Chondrocyte (in vitro differentiated cells): ENCODE measurements around the gene GOLGA1. TPM values are rescaled to one million over a fixed set of nuclear protein-coding genes. Genes with fewer than 3 reads are reported as not detected.
A peak's percentile ranks its signal among the peaks of the same experiment; 100 is the strongest.
"Not testable (repeated sequence)": the region's sequence is repeated elsewhere in the genome, so short reads cannot be mapped to it uniquely, and the experiment has no call there.

Experiments used
- DNase-seq: peaks from one replicate; pipeline ENCODE4 v3.0.0; 2021; ENCODE audit warnings: mixed read lengths, low spot score
- H3K27ac Mint-ChIP-seq: one replicate; pipeline ENCODE4 v1.8.0; 2021; ENCODE audit warnings: mild to moderate bottlenecking, moderate library complexity, mixed read lengths; ENCODE audit not compliant: unreplicated experiment
- H3K27me3 Mint-ChIP-seq: 2 replicates; pipeline ENCODE4 v1.8.0; 2021; ENCODE audit warnings: low read depth, mixed read lengths
- H3K36me3 Mint-ChIP-seq: 2 replicates; pipeline ENCODE4 v1.8.0; 2021; ENCODE audit warnings: low read depth, mixed read lengths
- H3K4me1 Mint-ChIP-seq: 2 replicates; pipeline ENCODE4 v1.8.0; 2021; ENCODE audit warnings: low read depth, mild to moderate bottlenecking, mixed read lengths
- H3K4me3 Mint-ChIP-seq: one replicate; pipeline ENCODE4 v1.8.0; 2021; ENCODE audit warnings: mild to moderate bottlenecking, moderate library complexity, mixed read lengths; ENCODE audit not compliant: unreplicated experiment
- H3K9me3 Mint-ChIP-seq: 2 replicates; pipeline ENCODE4 v1.8.0; 2021; ENCODE audit warnings: low read depth, mixed read lengths
- CTCF ChIP-seq: fragments of 200-600 bp; sonication (generic); IDR thresholded peaks from 2 replicates; pipeline ENCODE4 v1.5.0; 2021; ENCODE audit warnings: antibody characterized with exemption, mild to moderate bottlenecking, moderate library complexity
- total RNA-seq: library from RNA; stranded (reverse); gene quantifications from 3 replicates; pipeline ENCODE4 v1.2.1, GENCODE V29; 2021

GOLGA1 gene
- total RNA-seq, 1 donor from 2014 or later: 25.0 TPM

- H3K9me3 Mint-ChIP-seq: no peaks in the 10 kb centered on the region
- no peak overlapping the region for H3K27ac Mint-ChIP-seq
- H3K4me3 Mint-ChIP-seq: no peak overlapping the region
- no peaks in the 10 kb centered on the region for H3K27me3 Mint-ChIP-seq
- no peaks in the 10 kb centered on the region for H3K36me3 Mint-ChIP-seq
- no peak for TF ChIP-seq CTCF
- H3K4me1 Mint-ChIP-seq: peaks cover 3% of the 10 kb centered on the region
- DNase-seq: no peak
These were observed 23.2 kb upstream of the GOLGA1 start for GRCh38 chr9:124964056-124964455.

- H3K36me3 Mint-ChIP-seq: no peaks in the 10 kb centered on the region
- no peak for DNase-seq
- peak overlapping the region; percentile 57 for H3K27ac Mint-ChIP-seq
- no peak overlapping the region for H3K4me3 Mint-ChIP-seq
- no peak for TF ChIP-seq CTCF
- no peaks in the 10 kb centered on the region for H3K4me1 Mint-ChIP-seq
- H3K27me3 Mint-ChIP-seq: no peaks in the 10 kb centered on the region
- H3K9me3 Mint-ChIP-seq: no peaks in the 10 kb centered on the region
These were observed 19.5 kb upstream of the GOLGA1 start for GRCh38 chr9:124960409-124960752.

GRCh38 chr9:124959671-124960408, 19.0 kb upstream of the GOLGA1 start:
- H3K36me3 Mint-ChIP-seq, H3K27me3 Mint-ChIP-seq, H3K4me3 Mint-ChIP-seq, DNase-seq, H3K9me3 Mint-ChIP-seq, H3K4me1 Mint-ChIP-seq: not testable (repeated sequence)
- H3K27ac Mint-ChIP-seq: peak overlapping the region; percentile 57

GRCh38 chr9:124954255-124954654, 13.4 kb upstream of the GOLGA1 start:
- DNase-seq: no peak
- H3K4me3 Mint-ChIP-seq: no peak overlapping the region
- H3K9me3 Mint-ChIP-seq: no peaks in the 10 kb centered on the region
- no peak overlapping the region for H3K27ac Mint-ChIP-seq
- no peaks in the 10 kb centered on the region for H3K36me3 Mint-ChIP-seq
- H3K4me1 Mint-ChIP-seq: no peaks in the 10 kb centered on the region
- TF ChIP-seq CTCF: no peak
- no peaks in the 10 kb centered on the region for H3K27me3 Mint-ChIP-seq

- no peaks in the 10 kb centered on the region for H3K27me3 Mint-ChIP-seq
- no peaks in the 10 kb centered on the region for H3K4me1 Mint-ChIP-seq
- DNase-seq: no peak
- no peak overlapping the region for H3K27ac Mint-ChIP-seq
- H3K36me3 Mint-ChIP-seq: no peaks in the 10 kb centered on the region
- no peak overlapping the region for H3K4me3 Mint-ChIP-seq
- no peaks in the 10 kb centered on the region for H3K9me3 Mint-ChIP-seq
- TF ChIP-seq CTCF: no peak
These were observed 9.3 kb upstream of the GOLGA1 start for GRCh38 chr9:124950050-124950718.

GRCh38 chr9:124949387-124949786, 8.5 kb upstream of the GOLGA1 start:
- no peaks in the 10 kb centered on the region for H3K9me3 Mint-ChIP-seq
- TF ChIP-seq CTCF: no peak
- H3K4me1 Mint-ChIP-seq: no peaks in the 10 kb centered on the region
- no peak for DNase-seq
- no peak overlapping the region for H3K4me3 Mint-ChIP-seq
- no peak overlapping the region for H3K27ac Mint-ChIP-seq
- no peaks in the 10 kb centered on the region for H3K36me3 Mint-ChIP-seq
- H3K27me3 Mint-ChIP-seq: no peaks in the 10 kb centered on the region
